Natural killer cell treated with Interleukin-12 subunit alpha and Interleukin-12 subunit beta and Interleukin-15 and Interleukin-18, amount 100 ng/mL, for 72 hours (primary cell): ENCODE measurements around the gene SCNN1G. TPM values are rescaled to one million over a fixed set of nuclear protein-coding genes. Genes with fewer than 3 reads are reported as not detected.

ENCODE experiments used
- ATAC-seq, 2 donors: fragments of 150-1000 bp; cut with Tn5 transposase in 1 of 2; sonication (Bioruptor Pico), chemical (Tn5 transposase) in 1 of 2; 2 replicates each; pipeline ENCODE4 v1.10.0; 2021
- DNase-seq: peaks from one replicate; pipeline ENCODE4 v3.0.0; 2022; ENCODE audit warnings: low spot score
- H3K27ac Mint-ChIP-seq, 2 donors: 1 replicate in 1 of 2; 2 replicates in 1 of 2; pipeline ENCODE4 v1.8.0; 2022; ENCODE audit warnings: mixed read lengths in 2 of 2, mild to moderate bottlenecking in 1 of 2, moderate library complexity in 1 of 2
- H3K27me3 Mint-ChIP-seq, 2 donors: 1 replicate in 1 of 2; 2 replicates in 1 of 2; pipeline ENCODE4 v1.8.0; 2022; ENCODE audit warnings: mixed read lengths in 2 of 2
- H3K36me3 Mint-ChIP-seq: one replicate; pipeline ENCODE4 v1.8.0; 2022; ENCODE audit warnings: mixed read lengths
- H3K4me1 Mint-ChIP-seq, 2 donors: 1 replicate in 1 of 2; 2 replicates in 1 of 2; pipeline ENCODE4 v1.8.0; 2022; ENCODE audit warnings: low read depth in 2 of 2, mixed read lengths in 2 of 2, mild to moderate bottlenecking in 1 of 2
- H3K4me3 Mint-ChIP-seq: one replicate; pipeline ENCODE4 v1.8.0; 2022; ENCODE audit warnings: mixed read lengths
- H3K9me3 Mint-ChIP-seq: 2 replicates; pipeline ENCODE4 v1.8.0; 2022; ENCODE audit warnings: mixed read lengths
- total RNA-seq, 2 donors: library from RNA; stranded (reverse); gene quantifications; one replicate each; pipeline ENCODE4 v1.2.3, GENCODE V29; 2022

SCNN1G gene
- total RNA-seq, 2 donors from 2014 or later = not detected

DNA sequence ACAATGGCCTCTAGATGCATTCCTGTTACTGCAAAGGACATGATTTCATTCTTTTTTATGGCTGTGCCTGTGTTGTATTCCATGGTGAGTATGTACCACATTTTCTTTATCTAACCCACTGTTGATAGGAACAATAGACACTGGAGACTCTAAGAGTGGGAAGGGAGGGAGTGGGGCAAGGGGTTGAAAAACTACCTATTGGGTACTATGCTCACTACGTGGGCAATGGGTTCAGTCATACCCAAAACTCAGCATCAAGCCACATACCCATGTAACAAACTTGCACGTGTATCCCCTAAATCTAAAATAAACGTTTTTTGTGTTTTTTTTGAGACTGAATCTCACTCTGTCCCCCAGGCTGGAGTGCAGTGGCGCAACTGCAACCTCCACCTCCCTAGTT, 72.5 kb downstream of the SCNN1G start:
- ATAC-seq (no peak), DNase-seq (no peak)
- Mint-ChIP-seq H3K27me3 (peaks cover 7 to 15% of the 10 kb centered on the region in 2 donors), H3K36me3 (peaks cover 4% of the 10 kb centered on the region), H3K9me3 (no peaks in the 10 kb centered on the region), H3K4me1 (no peaks in the 10 kb centered on the region), H3K4me3 (no peak overlapping the region), H3K27ac (no peak overlapping the region)

DNA sequence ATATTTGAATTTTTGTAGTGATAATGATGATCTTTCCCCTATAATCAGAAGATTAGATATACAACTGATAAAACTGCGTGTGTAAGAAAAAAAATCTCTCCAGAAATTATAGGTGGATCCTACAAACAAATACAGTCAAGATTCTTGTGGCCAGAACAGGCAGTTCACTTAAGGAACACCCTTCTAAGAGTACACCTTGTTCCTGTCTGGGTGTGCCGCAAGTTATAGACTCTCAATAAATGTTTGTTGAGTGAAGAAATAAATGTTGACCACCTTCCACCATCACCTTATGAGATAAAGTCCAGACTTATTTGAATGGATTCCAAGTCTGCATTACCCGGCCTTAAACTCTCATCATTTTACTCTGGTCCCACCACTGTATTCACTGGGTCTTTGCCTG, 73.9 kb downstream of the SCNN1G start:
- no peaks in the 10 kb centered on the region for H3K9me3 Mint-ChIP-seq
- peaks cover 7 to 15% of the 10 kb centered on the region in 2 donors for H3K27me3 Mint-ChIP-seq
- H3K4me1 Mint-ChIP-seq = no peaks in the 10 kb centered on the region
- no peak for DNase-seq
- no peak overlapping the region for H3K27ac Mint-ChIP-seq
- no peak for ATAC-seq
- H3K4me3 Mint-ChIP-seq = no peak overlapping the region
- no peaks in the 10 kb centered on the region for H3K36me3 Mint-ChIP-seq

DNA sequence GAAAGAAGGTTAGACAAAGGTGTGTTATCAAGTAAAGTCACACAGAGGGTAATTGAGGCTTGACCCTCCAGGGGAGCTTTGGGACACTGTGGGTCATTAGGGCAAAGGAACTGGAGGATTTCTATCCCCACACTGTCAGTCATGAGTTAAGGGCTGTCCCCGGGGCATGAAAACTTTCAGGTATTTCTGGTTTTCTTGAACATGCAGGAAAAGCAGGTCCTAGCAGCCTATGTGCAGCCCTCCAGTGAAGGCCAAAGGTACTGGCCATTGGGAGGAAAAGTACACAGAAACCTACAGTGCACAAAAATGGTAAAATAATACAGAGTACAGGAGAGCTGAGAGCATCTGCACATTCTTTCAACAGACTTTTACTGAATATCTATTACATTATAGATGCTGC, 75.1 kb downstream of the SCNN1G start:
- no peak overlapping the region for H3K4me3 Mint-ChIP-seq
- peaks cover 7 to 15% of the 10 kb centered on the region in 2 donors for H3K27me3 Mint-ChIP-seq
- no peak for ATAC-seq
- H3K9me3 Mint-ChIP-seq = no peaks in the 10 kb centered on the region
- H3K4me1 Mint-ChIP-seq = no peaks in the 10 kb centered on the region
- no peak for DNase-seq
- no peak overlapping the region for H3K27ac Mint-ChIP-seq
- H3K36me3 Mint-ChIP-seq = no peaks in the 10 kb centered on the region

DNA sequence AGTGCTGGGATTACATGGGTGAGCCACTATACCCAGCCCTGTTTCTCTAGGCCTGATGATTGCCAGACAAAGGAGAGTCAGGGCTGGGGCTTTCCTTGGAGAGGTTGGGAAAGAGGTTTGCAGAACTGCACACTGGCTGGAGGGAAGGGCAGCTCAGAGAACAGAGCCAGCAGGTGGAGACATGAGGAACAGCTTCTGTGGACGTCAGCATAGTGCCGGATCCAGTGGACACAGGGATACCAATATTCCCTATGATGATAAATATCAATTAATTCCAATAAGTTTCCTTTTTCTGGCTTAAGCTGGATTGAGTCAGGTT, 76.3 kb downstream of the SCNN1G start:
- DNase-seq (no peak), ATAC-seq (no peak)
- Mint-ChIP-seq H3K4me3 (no peak overlapping the region), H3K27me3 (peaks cover 7 to 15% of the 10 kb centered on the region in 2 donors), H3K4me1 (no peaks in the 10 kb centered on the region), H3K36me3 (no peaks in the 10 kb centered on the region), H3K9me3 (no peaks in the 10 kb centered on the region), H3K27ac (no peak overlapping the region)

Other genes starting within 250 kb of the SCNN1G start
- gene USP31, start 33.3 kb upstream of the SCNN1G start, total RNA-seq = 10 to 100 TPM in 1 of 2 donors, 1 to 10 TPM in 1; 5.7 to 16.6 TPM
- not detected for gene SCNN1B, start 119.6 kb downstream of the SCNN1G start, total RNA-seq